ENCODE data around the gene AFF3. TPM values are rescaled to one million over a fixed set of nuclear protein-coding genes. Genes with fewer than 3 reads are reported as not detected.

The AFF3 gene, protein sequence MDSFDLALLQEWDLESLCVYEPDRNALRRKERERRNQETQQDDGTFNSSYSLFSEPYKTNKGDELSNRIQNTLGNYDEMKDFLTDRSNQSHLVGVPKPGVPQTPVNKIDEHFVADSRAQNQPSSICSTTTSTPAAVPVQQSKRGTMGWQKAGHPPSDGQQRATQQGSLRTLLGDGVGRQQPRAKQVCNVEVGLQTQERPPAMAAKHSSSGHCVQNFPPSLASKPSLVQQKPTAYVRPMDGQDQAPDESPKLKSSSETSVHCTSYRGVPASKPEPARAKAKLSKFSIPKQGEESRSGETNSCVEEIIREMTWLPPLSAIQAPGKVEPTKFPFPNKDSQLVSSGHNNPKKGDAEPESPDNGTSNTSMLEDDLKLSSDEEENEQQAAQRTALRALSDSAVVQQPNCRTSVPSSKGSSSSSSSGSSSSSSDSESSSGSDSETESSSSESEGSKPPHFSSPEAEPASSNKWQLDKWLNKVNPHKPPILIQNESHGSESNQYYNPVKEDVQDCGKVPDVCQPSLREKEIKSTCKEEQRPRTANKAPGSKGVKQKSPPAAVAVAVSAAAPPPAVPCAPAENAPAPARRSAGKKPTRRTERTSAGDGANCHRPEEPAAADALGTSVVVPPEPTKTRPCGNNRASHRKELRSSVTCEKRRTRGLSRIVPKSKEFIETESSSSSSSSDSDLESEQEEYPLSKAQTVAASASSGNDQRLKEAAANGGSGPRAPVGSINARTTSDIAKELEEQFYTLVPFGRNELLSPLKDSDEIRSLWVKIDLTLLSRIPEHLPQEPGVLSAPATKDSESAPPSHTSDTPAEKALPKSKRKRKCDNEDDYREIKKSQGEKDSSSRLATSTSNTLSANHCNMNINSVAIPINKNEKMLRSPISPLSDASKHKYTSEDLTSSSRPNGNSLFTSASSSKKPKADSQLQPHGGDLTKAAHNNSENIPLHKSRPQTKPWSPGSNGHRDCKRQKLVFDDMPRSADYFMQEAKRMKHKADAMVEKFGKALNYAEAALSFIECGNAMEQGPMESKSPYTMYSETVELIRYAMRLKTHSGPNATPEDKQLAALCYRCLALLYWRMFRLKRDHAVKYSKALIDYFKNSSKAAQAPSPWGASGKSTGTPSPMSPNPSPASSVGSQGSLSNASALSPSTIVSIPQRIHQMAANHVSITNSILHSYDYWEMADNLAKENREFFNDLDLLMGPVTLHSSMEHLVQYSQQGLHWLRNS (N-terminal part only)
- total RNA-seq (10 to 100 TPM; 14.3 to 78.8 (median 29.7) TPM), polyA plus RNA-seq (1 to 10 TPM; 1.4 to 2.1 (median 1.5) TPM)
- long read RNA-seq, donor 1, result 0 reads
- long read RNA-seq, donor 2, result 0 reads
- long read RNA-seq, donor 3, result 0 reads
- long read RNA-seq, donor 4, result 0 reads
- long read RNA-seq, donor 5, result 0 reads
- long read RNA-seq, donor 6, result 0 reads
- long read RNA-seq, donor 7, partial matches to known transcripts, result 0 of 1 reads
- long read RNA-seq, donor 7, other reads (novel, unspliced or antisense), result 0 of 1 reads
- long read RNA-seq, donor 8, result 0 reads
- long read RNA-seq, donor 9, result 0 reads
- long read RNA-seq, donor 10, result 0 reads

DNA sequence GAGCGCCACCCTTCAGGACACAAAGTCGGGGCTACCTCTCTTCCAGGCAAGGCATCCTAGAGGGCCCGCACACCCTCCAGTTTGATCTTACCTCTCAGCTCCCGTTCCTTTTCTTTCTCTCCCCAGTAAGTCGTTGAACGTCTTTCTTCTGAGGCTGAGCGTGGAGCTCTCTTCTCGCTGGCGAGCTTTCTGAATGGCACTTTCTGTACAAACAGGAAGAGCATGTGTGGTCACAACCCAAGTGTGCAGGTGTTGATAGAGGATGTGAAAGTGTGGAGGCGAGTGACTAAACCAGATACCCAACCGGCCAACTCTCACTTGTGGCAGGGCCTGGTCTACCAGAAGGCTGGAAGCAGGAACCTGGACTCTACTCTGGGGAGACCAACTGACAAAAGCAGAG lies at the start of gene AFF3:
TSS of gene AFF3 (minus strand) at position 198 of the 400 bp plus-strand sequence. CDS start 38,136 bp downstream, outside the sequence.
- TF ChIP-seq POLR2A (IDR thresholded peaks at IDR 0.05) (no peak), CTCF (IDR thresholded peaks at IDR 0.05) (no peak), POLR2AphosphoS5 (IDR thresholded peaks at IDR 0.05) (no peak), EP300 (IDR thresholded peaks at IDR 0.05) (no peak)
- intact Hi-C loops (cut with DNase I; ENCODE audit: low total_unique reads), result no loop called here
- H3K27ac ChIP-seq, result no peak within 1 kb of the TSS
- no peaks in the 10 kb centered on the region for H3K27me3 ChIP-seq
- no peaks in the 10 kb centered on the region for H3K36me3 ChIP-seq
- DNase-seq, result peak in 1 of 2 donors; percentile 67
- no peaks in the 10 kb centered on the region for H3K9me3 ChIP-seq
- WGBS, 5 donors, result 77 to 87% (median 81%) methylated on average over 11 of the region's 11 CpGs
- H3K4me1 ChIP-seq, result no peaks in the 10 kb centered on the region
- H3K4me3 ChIP-seq, result no peak within 1 kb of the TSS

GRCh38 chr2:100189387-100189786 lies 47.0 kb upstream of the AFF3 start:
- intact Hi-C loops (cut with DNase I; ENCODE audit: low total_unique reads), result no loop called here
- WGBS, 5 donors, result 71 to 84% (median 83%) methylated on average over 6 of the region's 6 CpGs
- Histone ChIP-seq H3K9me3 (no peaks in the 10 kb centered on the region), H3K27me3 (no peaks in the 10 kb centered on the region), H3K4me3 (no peak overlapping the region), H3K4me1 (peaks cover 8 to 25% (median 15%) of the 10 kb centered on the region in 4 donors), H3K36me3 (no peaks in the 10 kb centered on the region), H3K27ac (peak overlapping the region in 1 of 5 donors; percentile 51)
- no peak for DNase-seq
- TF ChIP-seq CTCF (IDR thresholded peaks at IDR 0.05) (no peak), POLR2AphosphoS5 (IDR thresholded peaks at IDR 0.05) (no peak), EP300 (IDR thresholded peaks at IDR 0.05) (no peak), POLR2A (IDR thresholded peaks at IDR 0.05) (no peak)

DNA sequence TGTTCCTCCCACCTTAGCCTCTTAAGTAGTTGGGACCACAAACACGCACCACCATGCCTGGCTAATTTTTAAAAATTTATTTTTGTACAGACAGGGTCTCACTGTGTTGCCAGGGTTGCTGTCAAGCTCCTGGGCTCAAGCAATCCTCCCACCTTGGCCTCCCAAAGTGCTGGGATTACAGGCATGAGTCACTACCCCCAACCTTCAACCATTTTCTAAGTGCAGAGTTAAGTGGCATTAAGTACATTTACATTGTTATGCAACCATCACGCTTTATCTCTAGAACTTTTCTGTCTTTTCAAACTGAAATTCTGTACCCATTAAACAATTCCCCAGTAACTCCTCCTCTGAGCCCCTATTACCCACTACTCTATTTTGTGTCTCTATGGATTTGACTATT lies 45.9 kb upstream of the AFF3 start:
- Histone ChIP-seq H3K36me3 (no peaks in the 10 kb centered on the region), H3K27ac (no peak overlapping the region), H3K4me3 (no peak overlapping the region), H3K27me3 (no peaks in the 10 kb centered on the region), H3K4me1 (peaks cover 5 to 19% (median 12%) of the 10 kb centered on the region in 4 donors), H3K9me3 (no peaks in the 10 kb centered on the region)
- no peak for DNase-seq
- intact Hi-C loops (cut with DNase I; ENCODE audit: low total_unique reads), result no loop called here
- WGBS, 5 donors, result 83 to 92% (median 87%) methylated on average over 2 of the region's 2 CpGs
- TF ChIP-seq POLR2AphosphoS5 (IDR thresholded peaks at IDR 0.05) (no peak), CTCF (IDR thresholded peaks at IDR 0.05) (no peak), POLR2A (IDR thresholded peaks at IDR 0.05) (no peak), EP300 (IDR thresholded peaks at IDR 0.05) (no peak)

All from stomach (tissue), 19 donors.